K562 (cell line): Measurements from ENCODE around the gene OR9Q1. TPM values are rescaled to one million over a fixed set of nuclear protein-coding genes. Genes with fewer than 3 reads are reported as not detected.

Experiments
- ATAC-seq: fragments of 200-7000 bp; cut with Tn5 transposase; 3 replicates; pipeline ENCODE4 v1.9.1; 2020; ENCODE audit warnings: moderate library complexity
- BruUV-seq: library from RNA; stranded (reverse); fragments of 400-500 nt; replicated peaks from 2 replicates; lab custom pipeline; 2021; lab: Mats Ljungman, UMichigan
- CTCF ChIA-PET: fragments of 300-600 bp; formaldehyde crosslinking; extraction: SDS; loops from one replicate; lab custom pipeline; 2021; ENCODE audit warnings: low intra/inter-chr PET ratio; lab: Yijun Ruan, JAX
- POLR2A ChIA-PET: fragments of 300-600, 350-650 bp; sonication (Branson Sonifier 250); formaldehyde crosslinking; extraction: SDS; loops from one replicate; lab custom pipeline; 2021; ENCODE audit warnings: antibody characterized with exemption, inconsistent platforms; lab: Yijun Ruan, JAX
- DNase-seq, 4 experiments: peaks; one replicate each; pipeline versions ENCODE4 v3.0.0 to v3.0.0-alpha.2; 2011 to 2018; ENCODE audit warnings: low spot score in 3 of 4, mixed read lengths in 3 of 4; ENCODE audit errors: extremely low read depth in 1 of 4
- FAIRE-seq: peaks from 2 replicates; lab custom pipeline; 2011; peaks lifted over from hg19 to GRCh38; lab: Jason Lieb, UNC
- H2AFZ ChIP-seq: 2 replicates; pipeline ENCODE4 v1.6.0; 2011; ENCODE audit warnings: low read depth, low read length, control low read depth, inconsistent platforms
- H3K27ac ChIP-seq: fragments of 200-600 bp; 3 replicates; pipeline ENCODE4 v1.8.0; 2011; ENCODE audit warnings: low read depth, mild to moderate bottlenecking, control low read depth, inconsistent platforms, low read length, moderate library complexity, mixed read lengths; ENCODE audit errors: extremely low read depth
- H3K27me3 ChIP-seq, 2 experiments: fragments of 300-600 bp in 1 of 2; 2 replicates in 1 of 2; 3 replicates in 1 of 2; pipeline versions ENCODE4 v1.6.0 to v1.8.0; 2011; ENCODE audit warnings: inconsistent platforms in 2 of 2, low read length in 2 of 2, mild to moderate bottlenecking in 1 of 2, mixed read lengths in 1 of 2, moderate library complexity in 1 of 2; ENCODE audit not compliant: control insufficient read depth in 2 of 2, insufficient read depth in 2 of 2
- H3K36me3 ChIP-seq: fragments of 300-600 bp; 3 replicates; pipeline ENCODE4 v1.8.0; 2011; ENCODE audit warnings: mild to moderate bottlenecking, low read length, inconsistent platforms; ENCODE audit not compliant: control insufficient read depth, insufficient read depth
- H3K4me1 ChIP-seq, 2 experiments: fragments of 200-600 bp in 1 of 2; replicated peaks in 1 of 2; 2 replicates in 1 of 2; 3 replicates in 1 of 2; pipeline versions ENCODE4 v1.5.1 to v1.8.0; 2011; ENCODE audit warnings: inconsistent platforms in 2 of 2, low read length in 2 of 2, mild to moderate bottlenecking in 1 of 2, mixed read lengths in 1 of 2, moderate library complexity in 1 of 2; ENCODE audit not compliant: control insufficient read depth in 2 of 2, insufficient read depth in 2 of 2
- H3K4me2 ChIP-seq: 2 replicates; pipeline ENCODE4 v1.6.1; 2011; ENCODE audit warnings: low read length, control low read depth, inconsistent platforms, mixed read lengths; ENCODE audit not compliant: insufficient read depth
- H3K4me3 ChIP-seq: fragments of 200-600 bp; sonication (generic), shearing (Covaris generic); 2 replicates; pipeline ENCODE4 v1.5.1; 2016; ENCODE audit warnings: control low read depth, inconsistent platforms
- H3K79me2 ChIP-seq: fragments of 200-600 bp; 3 replicates; pipeline ENCODE4 v1.8.0; 2011; ENCODE audit warnings: low read length, inconsistent platforms; ENCODE audit not compliant: control insufficient read depth, insufficient read depth
- H3K9ac ChIP-seq, 2 experiments: 2 replicates each; pipeline versions ENCODE4 v1.6.0 to v1.6.1; 2011; ENCODE audit warnings: low read depth in 2 of 2, low read length in 2 of 2, control low read depth in 1 of 2, inconsistent platforms in 1 of 2, mild to moderate bottlenecking in 1 of 2, mixed read lengths in 1 of 2; ENCODE audit not compliant: insufficient read depth in 1 of 2
- H3K9me1 ChIP-seq: one replicate; pipeline ENCODE4 v1.6.0; 2011; ENCODE audit warnings: inconsistent platforms, mild to moderate bottlenecking, low read length, moderate library complexity; ENCODE audit not compliant: control insufficient read depth, insufficient read depth
- H3K9me3 ChIP-seq: replicated peaks from 2 replicates; pipeline ENCODE4 v1.5.1; 2011; ENCODE audit warnings: low read depth, low read length, inconsistent platforms; ENCODE audit not compliant: control insufficient read depth, insufficient read depth
- H4K20me1 ChIP-seq: replicated peaks from 2 replicates; pipeline ENCODE4 v1.6.1; 2011; ENCODE audit warnings: low read length, inconsistent platforms, mixed read lengths; ENCODE audit not compliant: control insufficient read depth, insufficient read depth
- CHD1 ChIP-seq: fragments of 200-600 bp; sonication (generic); IDR thresholded peaks from one replicate; pipeline ENCODE4 v1.6.1; 2012; ENCODE audit warnings: mild to moderate bottlenecking, moderate library complexity, low read length, inconsistent platforms
- U2AF1 ChIP-seq: fragments of 200-400 bp; formaldehyde crosslinking; optimal IDR thresholded peaks from 2 replicates; pipeline ENCODE3; 2017; ENCODE audit warnings: mild to moderate bottlenecking, low read depth, low read length, moderate library complexity
- ZFX ChIP-seq: sonication (generic); formaldehyde crosslinking; IDR thresholded peaks from 2 replicates; pipeline ENCODE4 v1.8.0; 2022; ENCODE audit warnings: mild to moderate bottlenecking, missing genetic modification reagents, moderate library complexity
- ZNF140 ChIP-seq: fragments of 250-450 bp; sonication (Bioruptor Pico); IDR thresholded peaks from 2 replicates; pipeline ENCODE4 v1.8.0; 2021; ENCODE audit warnings: moderate library complexity, mild to moderate bottlenecking, inconsistent platforms
- ZNF143 ChIP-seq: sonication (generic); formaldehyde crosslinking; IDR thresholded peaks from 2 replicates; pipeline ENCODE4 v1.9.0; 2022; ENCODE audit warnings: mild to moderate bottlenecking, missing genetic modification reagents
- WGBS: fragments of 100-300 bp; shearing (Covaris generic); methylation state at CpG from one replicate; pipeline ENCODE4 v1.1.6; 2016; ENCODE audit warnings: low coverage, mixed read lengths; ENCODE audit not compliant: insufficient coverage; ENCODE audit errors: missing lambda C conversion rate; 5-methylcytosine and 5-hydroxymethylcytosine counted together
- in situ Hi-C: fragments of 300-500 bp; cut with MboI; formaldehyde crosslinking; loops from 4 replicates; pipeline ENCODE4 v1.15.0; 2018; ENCODE audit warnings: inconsistent platforms, mixed read lengths
- intact Hi-C: fragments of 100-400 bp; cut with micrococcal nuclease; formaldehyde crosslinking; loops from 2 replicates; pipeline ENCODE4 v1.14.2; 2022
- polyA plus RNA-seq, 8 experiments: library from polyadenylated mRNA; depleted of rRNA in 4 of 8; stranded (reverse) in 5 of 8; unstranded in 3 of 8; fragments of >200 nt; fragmentation: Nextera tagmentation in 2 of 8; fragmentation: Illumina TruSeq in 1 of 8; extraction: Ambion mirVana in 2 of 8; extraction: Trizol in 1 of 8; gene quantifications; 2 replicates each; pipeline versions ENCODE4 v1.2.1 to v1.2.3, GENCODE V29; 2011 to 2014; ENCODE audit warnings: inconsistent platforms in 1 of 8, missing spikeins in 1 of 8
- total RNA-seq, 7 experiments: library from RNA; depleted of rRNA in 6 of 7; stranded (reverse); fragments of >200 nt in 6 of 7; fragmentation: Illumina TruSeq in 2 of 7; extraction: Trizol in 2 of 7; gene quantifications; 2 replicates each; pipeline versions ENCODE4 v1.2.1 to v1.2.3, GENCODE V29; 2011 to 2021; ENCODE audit warnings: low replicate concordance in 1 of 7
- TF ChIP-seq, protein P1 (sequence below): fragments of 450-650 bp; IDR thresholded peaks from 2 replicates; pipeline ENCODE4 v1.6.1; 2014; ENCODE audit warnings: low read depth, mild to moderate bottlenecking, moderate library complexity, borderline replicate concordance
- TF ChIP-seq, protein P2 (sequence below), 2 experiments: IDR thresholded peaks; 2 replicates each; pipeline ENCODE4 v1.6.1; 2011; ENCODE audit warnings: borderline replicate concordance in 1 of 2, control low read depth in 1 of 2, low read depth in 1 of 2, low read length in 1 of 2, mild to moderate bottlenecking in 1 of 2, mixed read lengths in 1 of 2, moderate library complexity in 1 of 2; ENCODE audit not compliant: insufficient read depth in 1 of 2, insufficient read length in 1 of 2, poor library complexity in 1 of 2, severe bottlenecking in 1 of 2; ENCODE audit errors: extremely low read depth in 1 of 2
- TF ChIP-seq, protein P3 (sequence below), 2 experiments: IDR thresholded peaks; 2 replicates each; pipeline ENCODE4 v1.6.1; 2012; ENCODE audit warnings: improper control_type of control experiment in 2 of 2, low read depth in 2 of 2, low read length in 2 of 2, borderline replicate concordance in 1 of 2

OR9Q1 gene
- total and polyA plus RNA-seq, 9 of the 15 experiments (the other 6 are each of a cell fraction or from before 2014, with no cell fraction given) = not detected

DNA sequence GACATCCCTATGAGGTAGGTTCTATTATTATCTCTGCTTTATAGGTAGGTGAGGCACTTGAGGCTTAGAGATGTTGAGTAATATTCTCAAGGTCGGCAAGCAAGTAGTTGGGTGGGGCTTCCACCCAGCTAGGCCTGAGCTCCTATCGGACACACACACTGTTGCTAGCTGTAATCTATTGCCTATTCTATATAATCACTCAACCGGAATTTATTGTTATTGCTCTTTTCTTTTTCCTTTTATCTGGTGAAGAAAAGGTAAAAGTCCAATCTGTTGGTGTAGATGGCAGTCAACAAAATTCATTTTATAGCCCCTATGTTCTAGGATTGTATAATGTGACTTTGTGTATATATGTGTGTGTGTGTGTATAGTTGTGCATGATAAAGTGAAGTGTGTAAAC lies 168.5 kb downstream of the OR9Q1 start:
- intact Hi-C loops = no loop called here
- H3K36me3 ChIP-seq = no peaks in the 10 kb centered on the region
- no peaks in the 10 kb centered on the region for H3K9me1 ChIP-seq
- H3K4me2 ChIP-seq = no peak overlapping the region
- ATAC-seq (no peak), DNase-seq (no peak), FAIRE-seq (no peak)
- no peak overlapping the region for H3K9ac ChIP-seq
- H3K27me3 ChIP-seq = no peaks in the 10 kb centered on the region
- H3K4me3 ChIP-seq = no peak overlapping the region
- ChIA-PET POLR2A (no interaction called here), CTCF (no interaction called here)
- 0% methylated on average over 3 of the region's 3 CpGs for WGBS
- no TSS peak for BruUV-seq
- H3K9me3 ChIP-seq = no peaks in the 10 kb centered on the region
- H2AFZ ChIP-seq = no peak overlapping the region
- TF ChIP-seq, protein P1, sequence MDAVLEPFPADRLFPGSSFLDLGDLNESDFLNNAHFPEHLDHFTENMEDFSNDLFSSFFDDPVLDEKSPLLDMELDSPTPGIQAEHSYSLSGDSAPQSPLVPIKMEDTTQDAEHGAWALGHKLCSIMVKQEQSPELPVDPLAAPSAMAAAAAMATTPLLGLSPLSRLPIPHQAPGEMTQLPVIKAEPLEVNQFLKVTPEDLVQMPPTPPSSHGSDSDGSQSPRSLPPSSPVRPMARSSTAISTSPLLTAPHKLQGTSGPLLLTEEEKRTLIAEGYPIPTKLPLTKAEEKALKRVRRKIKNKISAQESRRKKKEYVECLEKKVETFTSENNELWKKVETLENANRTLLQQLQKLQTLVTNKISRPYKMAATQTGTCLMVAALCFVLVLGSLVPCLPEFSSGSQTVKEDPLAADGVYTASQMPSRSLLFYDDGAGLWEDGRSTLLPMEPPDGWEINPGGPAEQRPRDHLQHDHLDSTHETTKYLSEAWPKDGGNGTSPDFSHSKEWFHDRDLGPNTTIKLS = no peak
- TF ChIP-seq, protein P2, sequence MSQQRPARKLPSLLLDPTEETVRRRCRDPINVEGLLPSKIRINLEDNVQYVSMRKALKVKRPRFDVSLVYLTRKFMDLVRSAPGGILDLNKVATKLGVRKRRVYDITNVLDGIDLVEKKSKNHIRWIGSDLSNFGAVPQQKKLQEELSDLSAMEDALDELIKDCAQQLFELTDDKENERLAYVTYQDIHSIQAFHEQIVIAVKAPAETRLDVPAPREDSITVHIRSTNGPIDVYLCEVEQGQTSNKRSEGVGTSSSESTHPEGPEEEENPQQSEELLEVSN (IDR thresholded peaks at IDR 0.05; ENCODE audit: borderline replicate concordance in 1 of 2, extremely low read depth in 1 of 2, insufficient read depth in 1 of 2, insufficient read length in 1 of 2, low read depth in 1 of 2, low read length in 1 of 2, poor library complexity in 1 of 2, severe bottlenecking in 1 of 2) = no peak
- TF ChIP-seq U2AF1 (no peak), ZNF143 (no peak), ZFX (CRISPR knock-in tag) (no peak), CHD1 (no peak), ZNF140 (CRISPR knock-in tag) (no peak)
- TF ChIP-seq, protein P3, sequence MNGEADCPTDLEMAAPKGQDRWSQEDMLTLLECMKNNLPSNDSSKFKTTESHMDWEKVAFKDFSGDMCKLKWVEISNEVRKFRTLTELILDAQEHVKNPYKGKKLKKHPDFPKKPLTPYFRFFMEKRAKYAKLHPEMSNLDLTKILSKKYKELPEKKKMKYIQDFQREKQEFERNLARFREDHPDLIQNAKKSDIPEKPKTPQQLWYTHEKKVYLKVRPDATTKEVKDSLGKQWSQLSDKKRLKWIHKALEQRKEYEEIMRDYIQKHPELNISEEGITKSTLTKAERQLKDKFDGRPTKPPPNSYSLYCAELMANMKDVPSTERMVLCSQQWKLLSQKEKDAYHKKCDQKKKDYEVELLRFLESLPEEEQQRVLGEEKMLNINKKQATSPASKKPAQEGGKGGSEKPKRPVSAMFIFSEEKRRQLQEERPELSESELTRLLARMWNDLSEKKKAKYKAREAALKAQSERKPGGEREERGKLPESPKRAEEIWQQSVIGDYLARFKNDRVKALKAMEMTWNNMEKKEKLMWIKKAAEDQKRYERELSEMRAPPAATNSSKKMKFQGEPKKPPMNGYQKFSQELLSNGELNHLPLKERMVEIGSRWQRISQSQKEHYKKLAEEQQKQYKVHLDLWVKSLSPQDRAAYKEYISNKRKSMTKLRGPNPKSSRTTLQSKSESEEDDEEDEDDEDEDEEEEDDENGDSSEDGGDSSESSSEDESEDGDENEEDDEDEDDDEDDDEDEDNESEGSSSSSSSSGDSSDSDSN (IDR thresholded peaks at IDR 0.05; ENCODE audit: borderline replicate concordance in 1 of 2, low read depth in 2 of 2, low read length in 2 of 2) = no peak
- H3K79me2 ChIP-seq = no peaks in the 10 kb centered on the region
- H3K27ac ChIP-seq = no peak overlapping the region
- H4K20me1 ChIP-seq = no peaks in the 10 kb centered on the region
- in situ Hi-C loops = no loop called here
- no peaks in the 10 kb centered on the region for H3K4me1 ChIP-seq
